GM19238 (cell line): Measurements from ENCODE around the gene TMEM38A.
A peak's percentile ranks its signal among the peaks of the same experiment; 100 is the strongest.

Experiments
- DNase-seq: peaks from one replicate; pipeline ENCODE4 v3.0.0; 2011; ENCODE audit warnings: low spot score; ENCODE audit not compliant: insufficient read length

TMEM38A gene, protein sequence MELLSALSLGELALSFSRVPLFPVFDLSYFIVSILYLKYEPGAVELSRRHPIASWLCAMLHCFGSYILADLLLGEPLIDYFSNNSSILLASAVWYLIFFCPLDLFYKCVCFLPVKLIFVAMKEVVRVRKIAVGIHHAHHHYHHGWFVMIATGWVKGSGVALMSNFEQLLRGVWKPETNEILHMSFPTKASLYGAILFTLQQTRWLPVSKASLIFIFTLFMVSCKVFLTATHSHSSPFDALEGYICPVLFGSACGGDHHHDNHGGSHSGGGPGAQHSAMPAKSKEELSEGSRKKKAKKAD

DNA sequence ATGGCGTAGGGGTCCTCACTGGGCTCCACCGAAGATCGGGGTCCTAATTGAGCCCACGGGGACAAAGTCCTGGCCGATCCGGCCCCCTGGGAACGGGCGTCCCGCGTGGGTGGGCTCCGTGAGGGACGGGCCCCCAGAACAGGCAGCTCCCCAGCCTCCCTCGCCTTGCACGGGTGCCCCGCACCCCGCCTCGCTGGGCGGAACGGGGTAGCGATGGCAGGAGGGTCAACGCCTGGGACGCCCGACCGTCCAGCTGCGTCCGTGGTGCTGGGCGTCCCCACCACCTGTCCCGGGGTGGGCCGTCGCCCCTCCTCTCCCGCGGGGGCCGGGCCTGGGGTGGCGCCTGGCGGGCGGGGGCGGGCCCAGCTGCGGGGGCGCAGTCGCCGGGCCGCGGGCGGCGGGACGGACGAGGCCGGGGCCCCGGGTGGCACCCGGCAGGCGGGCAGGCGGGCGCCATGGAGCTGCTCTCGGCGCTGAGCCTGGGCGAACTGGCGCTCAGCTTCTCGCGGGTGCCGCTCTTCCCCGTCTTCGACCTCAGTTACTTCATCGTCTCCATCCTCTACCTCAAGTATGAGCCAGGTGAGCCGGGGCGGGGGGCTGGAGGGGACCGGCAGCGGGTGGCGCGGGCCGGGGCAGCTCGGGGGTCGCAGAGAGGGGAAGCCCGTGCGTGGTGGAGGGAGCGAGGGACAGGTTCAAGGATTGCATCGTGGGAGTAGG, at the start of gene TMEM38A:
Gene TMEM38A (plus strand): TSS at position 377 of the 717 bp plus-strand sequence. CDS start 79 bp downstream, at position 456.
- DNase-seq, result peak; percentile 40

DNA sequence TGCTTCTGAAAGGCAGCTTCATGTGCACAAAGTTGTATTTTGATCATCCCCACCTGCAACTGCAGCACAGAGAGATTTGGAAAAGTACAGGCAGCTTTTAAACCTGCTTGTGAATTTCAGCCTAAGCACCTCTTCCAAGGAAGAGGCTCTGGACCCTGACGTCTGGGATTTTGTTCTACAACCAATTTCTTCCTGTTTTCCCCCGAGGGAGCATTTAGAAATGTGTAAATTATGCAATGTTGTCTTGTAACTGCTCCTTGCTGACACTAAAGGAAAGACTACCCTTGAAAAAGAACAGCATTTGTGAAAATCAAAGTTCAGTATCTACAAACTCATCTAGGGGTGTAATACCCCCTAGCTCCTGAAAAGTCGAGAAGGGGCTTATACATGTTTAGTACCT, 48.3 kb upstream of the TMEM38A start:
- no peak for DNase-seq

DNA sequence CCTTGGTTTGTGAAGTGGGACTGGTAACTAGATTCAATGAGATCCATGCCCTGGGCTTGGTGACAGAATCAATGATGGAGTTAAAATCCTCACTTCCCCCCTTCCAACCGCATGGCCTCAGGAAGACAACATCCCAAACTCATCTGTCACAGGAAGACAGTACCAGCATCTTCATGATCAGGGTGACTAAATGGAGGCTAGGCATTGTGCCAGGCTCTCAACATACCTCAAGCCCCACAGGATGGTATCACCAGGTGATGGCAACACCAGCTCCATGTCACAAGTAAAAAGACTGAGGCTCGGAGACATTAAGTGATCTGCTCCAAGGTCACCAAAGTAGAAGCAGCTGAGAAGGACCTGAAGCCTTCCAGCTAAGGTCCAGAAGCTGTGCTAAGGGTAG, 47.1 kb upstream of the TMEM38A start:
- DNase-seq, result no peak

DNA sequence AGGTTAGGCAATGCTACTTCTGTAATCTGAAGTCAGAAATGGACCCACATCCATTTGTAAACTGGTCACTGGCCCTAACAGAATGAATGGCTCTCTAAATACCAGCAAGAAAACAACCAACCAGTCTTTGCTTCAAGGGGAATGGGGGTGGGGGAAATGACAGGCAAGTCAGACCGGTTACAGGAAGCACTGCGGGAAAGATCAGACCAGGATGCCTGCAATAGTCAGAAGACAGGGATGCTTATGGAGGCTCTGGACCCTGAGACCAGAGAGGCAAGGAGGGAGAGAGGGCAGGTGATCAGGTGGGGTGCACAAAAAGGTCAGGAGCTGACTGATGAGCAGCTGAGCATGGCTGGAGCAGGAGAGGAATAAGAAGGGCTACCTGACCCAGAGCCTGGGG, 46.0 kb upstream of the TMEM38A start:
- no peak for DNase-seq

DNA sequence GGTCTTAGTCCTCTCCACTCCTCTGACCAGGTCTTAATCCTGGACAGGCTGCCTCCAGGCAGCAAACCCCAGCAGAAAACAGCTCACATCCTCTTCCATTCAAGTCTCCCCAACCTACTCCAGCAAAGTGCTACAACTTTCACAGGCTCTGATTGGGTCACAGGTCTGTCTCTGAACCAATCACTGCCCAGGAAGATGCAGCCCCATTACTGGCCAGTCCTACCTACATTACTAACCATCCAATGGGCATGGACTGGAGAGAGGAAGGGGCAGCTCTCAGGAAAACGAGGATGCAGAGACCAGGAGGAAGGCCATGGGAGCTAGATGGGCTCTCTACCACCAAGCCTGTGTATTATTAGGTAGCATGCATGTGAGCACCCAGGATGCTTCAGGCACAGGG, 45.1 kb upstream of the TMEM38A start:
- DNase-seq, result no peak

DNA sequence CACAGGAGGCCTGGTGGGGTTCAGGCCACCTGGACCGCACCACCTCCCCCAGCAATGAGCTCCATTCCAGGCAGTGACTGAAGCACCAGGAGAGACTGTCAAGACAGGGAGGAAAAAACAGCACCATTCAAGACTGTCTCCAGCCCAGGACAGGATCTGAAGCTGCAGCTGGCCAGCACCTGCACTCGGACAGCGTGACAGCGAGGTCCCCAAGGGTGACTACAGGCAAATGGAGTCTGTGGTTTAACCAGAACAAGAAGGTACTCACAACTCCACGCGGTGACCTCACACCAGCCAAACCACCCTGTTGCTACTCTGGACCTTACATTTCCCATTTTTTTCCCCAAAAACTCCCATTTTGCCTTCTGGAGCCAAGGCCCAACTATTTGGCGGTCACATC, 42.7 kb upstream of the TMEM38A start:
- no peak for DNase-seq

DNA sequence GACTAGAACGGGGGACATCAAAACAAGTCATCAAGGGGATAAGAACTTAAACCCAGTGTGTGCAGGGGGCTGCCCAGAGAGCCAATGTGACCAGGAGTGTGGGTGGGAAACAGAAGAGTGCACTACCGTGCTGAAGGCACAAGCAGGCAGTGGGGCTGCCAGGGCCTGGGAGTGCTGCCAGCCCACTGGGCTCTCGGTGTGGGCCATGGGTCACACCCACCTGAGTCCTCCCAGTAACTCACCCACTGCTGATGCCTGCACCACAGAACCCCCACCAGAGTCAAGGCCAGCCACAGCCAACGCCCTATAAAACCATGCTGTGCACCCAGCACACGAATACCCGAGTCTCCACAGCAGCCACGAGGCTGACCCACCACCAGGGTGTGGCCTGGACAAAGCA, 41.5 kb upstream of the TMEM38A start:
- DNase-seq, result no peak

DNA sequence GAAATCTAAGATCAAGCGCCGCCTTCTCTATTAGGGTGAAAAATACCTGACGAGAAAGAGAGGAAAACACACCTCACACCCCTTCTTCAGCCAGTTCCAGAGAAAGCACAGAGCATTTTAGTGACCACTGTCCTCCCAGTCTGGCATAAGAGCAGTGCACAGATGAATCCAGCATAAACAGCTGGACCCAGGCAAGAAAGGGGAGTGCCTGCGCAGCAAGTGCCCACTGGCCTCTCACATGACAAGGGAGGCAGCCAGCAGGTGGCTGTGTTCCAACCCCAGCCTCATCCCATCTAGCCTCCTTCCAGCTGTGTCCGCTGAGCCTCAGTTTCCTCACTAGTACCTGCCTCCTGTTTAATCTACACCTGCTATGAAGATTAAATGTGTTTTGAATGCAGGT, 40.9 kb upstream of the TMEM38A start:
- no peak for DNase-seq

DNA sequence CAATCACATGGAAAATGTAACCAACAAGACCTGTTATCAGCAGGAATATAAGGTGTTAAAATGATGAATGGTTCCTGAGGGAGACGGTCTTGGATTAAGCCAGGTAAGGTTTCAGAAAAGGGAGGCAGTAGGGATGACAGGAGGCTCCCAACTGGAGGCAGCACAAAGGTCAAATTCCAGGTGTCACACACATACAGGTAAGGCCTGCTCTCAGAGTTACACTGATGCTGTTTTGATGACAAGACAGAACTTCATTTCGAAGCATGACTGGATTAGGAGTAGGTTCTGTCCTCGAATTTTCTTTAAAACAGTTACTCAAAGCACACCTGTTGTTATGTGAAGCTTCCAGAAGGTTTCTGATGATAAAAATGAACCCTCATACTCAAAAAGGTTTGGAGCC, 40.4 kb upstream of the TMEM38A start:
- DNase-seq, result no peak

DNA sequence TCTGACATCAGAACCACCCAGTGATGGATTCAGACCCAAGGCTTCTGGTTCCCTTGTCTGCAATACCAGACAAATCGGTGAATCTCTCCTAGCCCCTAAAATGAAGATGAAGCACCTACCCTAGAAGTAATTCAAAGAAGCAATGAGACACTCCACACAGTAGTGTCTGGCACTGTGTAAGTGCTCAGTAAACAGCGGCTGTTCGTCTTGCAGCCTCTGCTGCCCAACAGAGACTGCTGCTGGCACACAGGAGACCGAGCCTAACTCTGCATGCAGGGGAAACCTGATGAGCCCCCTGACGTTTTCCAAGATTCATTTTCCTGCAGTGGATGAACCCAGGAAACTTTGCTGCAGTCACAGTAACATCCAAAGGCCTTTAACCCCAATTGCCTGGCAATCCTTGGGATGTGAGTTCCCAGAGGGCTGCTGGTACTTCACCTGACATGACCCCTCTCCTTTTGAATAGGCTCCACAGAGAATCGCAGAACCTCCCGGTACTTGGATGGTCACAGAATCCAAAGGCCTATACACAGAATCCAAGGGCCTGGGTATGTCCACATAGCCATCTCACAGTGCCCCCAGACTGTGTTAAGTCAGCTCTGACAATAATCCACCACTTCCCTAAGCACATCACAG, 39.7 kb upstream of the TMEM38A start:
- no peak for DNase-seq

DNA sequence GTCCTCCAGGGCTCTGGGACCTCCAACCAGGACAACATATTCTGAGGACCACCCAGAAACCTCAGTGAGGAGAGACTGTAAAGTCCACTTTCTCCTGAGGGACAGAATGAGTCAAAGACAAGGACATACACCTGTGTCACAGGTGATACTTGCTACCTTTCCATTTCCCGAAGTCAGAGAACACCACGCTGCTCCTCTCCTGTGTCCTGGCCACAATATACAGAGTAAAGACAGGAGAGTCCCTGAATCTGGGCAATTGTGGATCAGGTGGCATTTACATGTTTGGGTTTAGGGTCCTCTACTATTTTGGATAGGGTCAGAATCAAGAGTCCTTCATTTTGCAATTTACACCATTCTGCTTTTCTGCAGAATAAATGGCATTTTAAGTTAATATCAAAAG, 37.9 kb upstream of the TMEM38A start:
- DNase-seq, result no peak

DNA sequence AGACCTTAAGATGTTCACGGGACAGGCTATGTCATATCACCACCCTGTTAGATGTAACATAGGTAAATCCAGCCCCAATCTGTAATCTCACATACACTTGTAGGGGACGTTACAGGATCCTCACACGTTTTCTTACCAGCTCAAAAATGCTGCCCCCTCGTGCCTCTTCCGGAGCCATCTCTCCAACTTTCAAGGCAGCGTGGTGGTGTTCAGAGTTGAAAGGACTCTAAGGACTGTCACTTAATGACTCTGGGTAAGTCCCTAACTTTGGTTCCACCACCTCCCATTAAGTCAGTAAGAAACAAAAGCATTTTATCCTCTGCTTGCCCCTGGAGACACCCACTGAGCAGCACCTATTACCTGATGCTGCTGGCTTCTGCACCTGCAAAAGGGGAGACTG, 37.4 kb upstream of the TMEM38A start:
- DNase-seq, result no peak

DNA sequence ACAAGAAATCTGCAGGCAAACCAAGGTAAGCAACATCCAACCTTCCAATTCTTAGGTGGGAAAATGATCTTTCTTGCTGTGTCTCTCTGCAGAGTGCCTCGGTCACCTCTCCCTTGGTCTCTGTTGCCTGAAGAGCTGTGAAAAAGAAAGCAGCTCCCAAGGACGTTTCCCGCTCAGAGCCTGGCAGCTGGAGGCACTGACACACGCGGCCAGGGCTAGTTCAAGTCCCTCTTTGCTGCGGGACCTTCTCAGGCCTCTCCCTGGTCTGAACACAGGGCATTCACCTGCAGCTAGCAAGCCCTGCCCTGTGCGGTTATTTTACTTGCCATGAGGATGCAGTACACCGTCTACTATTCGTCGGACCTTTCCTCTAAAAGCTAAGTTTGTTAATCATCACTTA, 36.7 kb upstream of the TMEM38A start:
- no peak for DNase-seq

DNA sequence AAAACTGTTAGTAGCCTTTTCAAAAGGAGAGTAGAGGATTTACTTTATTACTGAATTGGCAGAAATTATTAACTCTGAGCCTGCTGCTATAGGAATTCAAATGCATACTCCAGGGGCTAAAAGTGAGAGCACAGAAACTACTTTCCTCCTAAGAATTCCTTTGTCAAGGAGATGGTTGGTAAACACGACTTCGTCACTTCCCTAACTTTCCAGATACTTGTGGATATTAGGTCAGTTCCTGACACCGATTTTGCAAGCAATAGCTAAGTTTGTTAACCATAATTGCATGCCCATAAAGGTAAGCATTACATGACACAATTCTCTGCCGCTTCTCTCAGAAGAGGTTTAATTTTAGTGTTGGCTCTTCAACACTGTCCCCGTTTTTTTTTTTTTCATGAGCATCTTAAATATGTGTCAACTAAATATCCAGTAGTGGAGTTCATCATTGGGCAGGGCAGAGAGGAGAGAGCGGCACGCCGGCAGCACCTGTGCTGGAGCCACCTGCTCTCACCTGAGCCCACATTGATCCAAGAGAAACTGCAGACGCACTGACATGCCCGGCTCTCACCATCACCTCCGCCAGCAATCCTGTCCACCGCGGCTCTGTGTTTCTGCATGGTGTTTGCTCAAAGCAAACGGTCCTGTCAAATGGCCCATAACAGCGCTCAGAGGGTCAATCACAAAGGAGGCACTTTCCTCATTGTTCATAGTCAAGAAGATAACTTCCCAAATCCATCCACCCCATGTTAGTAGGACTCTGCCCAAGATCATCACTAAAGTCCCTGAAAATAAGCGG, 35.6 kb upstream of the TMEM38A start:
- no peak for DNase-seq

DNA sequence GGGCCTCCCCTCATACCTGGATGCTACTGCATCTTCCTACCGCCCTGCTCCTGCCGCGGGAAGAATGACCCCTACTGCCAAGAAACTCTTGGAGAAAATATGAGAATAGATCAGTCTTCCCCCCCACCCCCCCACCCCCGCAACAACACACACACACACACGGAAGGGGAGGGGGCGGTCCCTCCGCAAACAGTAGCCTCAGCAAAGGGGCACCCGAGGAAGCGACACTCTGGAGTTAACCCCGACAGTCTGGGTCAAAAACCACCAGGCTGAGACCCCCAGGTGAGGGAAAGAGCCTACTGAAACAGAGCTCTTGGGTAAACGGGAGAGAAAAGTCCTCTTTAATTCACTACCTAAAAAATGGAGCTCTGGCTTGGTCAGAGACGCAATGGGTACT, 34.1 kb upstream of the TMEM38A start:
- DNase-seq, result no peak

DNA sequence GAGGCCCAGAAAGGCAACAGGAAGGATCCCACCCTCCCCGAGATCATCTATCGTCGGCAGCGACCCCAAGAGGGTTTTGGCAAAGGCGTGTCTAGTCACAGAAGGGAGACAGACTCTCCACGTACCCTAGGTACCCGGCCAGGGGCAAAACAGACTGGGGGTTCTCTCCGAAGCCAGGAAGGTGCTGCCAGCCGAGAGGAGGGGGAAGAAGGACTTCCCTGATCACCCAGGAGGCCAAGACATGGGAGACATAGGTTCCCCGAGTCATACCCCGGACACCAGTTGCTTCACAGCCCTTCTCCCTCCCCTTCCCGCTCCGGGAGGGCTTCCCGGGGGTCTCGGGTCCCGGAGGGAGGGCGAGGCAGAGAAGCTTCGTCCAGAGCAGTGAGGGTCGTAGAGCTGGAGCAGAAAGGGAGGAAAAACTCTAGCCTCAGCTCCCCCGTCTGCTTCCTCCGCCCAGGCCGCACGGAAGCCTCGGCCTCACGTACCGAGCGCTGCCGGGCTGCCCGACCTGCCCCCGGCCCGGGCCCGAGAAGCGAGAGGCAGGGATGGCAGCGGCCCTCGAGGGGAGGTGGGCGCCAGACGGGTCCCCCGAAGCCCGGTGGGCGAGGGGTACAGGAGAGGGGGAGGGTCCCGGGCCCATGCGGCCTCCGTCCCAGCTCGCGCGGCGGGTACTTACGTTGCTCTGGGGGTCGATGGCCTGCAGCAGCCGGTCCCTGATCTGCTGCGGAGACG, 33.6 kb upstream of the TMEM38A start:
- no peak for DNase-seq

DNA sequence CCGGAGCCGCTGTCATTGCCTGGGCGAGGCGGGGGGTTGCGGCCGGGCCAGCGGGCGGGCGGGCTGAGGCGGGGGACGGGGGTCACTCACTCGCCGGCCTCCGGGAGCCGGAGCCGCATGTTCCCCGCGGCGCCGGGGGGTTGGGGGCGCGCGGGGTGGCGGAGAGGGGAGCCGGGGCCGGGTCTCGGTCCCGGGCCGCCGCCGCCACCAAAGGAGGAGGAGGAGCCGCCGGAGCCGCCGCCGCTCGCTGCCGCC, 33.1 kb upstream of the TMEM38A start:
- DNase-seq, result no peak

DNA sequence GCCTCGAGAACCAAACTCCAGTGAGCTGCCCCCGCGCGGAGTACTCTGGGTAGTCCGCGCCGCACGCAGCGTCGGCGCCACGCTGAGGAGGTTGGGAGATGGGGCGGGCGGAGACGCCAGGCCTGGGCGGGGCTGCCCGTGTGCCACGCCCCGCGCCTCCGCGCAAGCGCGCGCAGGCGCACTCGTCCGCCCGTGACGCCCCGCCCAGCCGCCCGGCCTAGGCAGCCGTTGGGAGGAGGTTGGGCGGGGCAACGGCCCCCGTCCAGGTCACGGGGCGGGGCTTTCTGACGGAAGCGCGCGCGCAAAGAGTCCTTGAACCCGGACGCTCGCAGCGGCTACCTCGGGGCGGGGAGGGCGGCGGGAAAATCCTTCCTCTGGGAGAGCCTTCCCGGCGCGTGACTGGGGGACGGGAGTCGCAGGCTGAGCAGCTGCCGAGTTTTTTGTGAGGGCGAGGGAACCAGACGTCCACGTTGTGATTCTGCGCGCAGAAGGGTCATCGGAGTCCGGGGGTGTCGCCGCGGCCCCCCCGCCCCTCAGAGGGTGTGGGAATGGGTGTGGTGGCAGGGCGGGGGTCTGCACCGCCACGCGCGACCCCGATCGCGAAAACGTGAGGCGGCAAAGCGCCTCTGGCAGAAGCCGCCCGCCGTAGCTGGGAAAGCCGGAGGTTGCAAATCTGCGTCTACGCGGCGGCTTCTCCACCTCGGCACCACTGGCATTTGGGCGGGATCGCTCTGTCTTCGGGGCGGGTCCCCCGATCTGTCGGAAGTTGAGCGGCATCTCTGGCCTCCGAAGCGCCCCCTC, 32.6 kb upstream of the TMEM38A start, which contains the start of gene MED26:
Gene MED26 (minus strand): TSS at position 22 of the 801 bp plus-strand sequence. CDS start 261 bp downstream, outside the sequence.
- DNase-seq, result peak; percentile 92

DNA sequence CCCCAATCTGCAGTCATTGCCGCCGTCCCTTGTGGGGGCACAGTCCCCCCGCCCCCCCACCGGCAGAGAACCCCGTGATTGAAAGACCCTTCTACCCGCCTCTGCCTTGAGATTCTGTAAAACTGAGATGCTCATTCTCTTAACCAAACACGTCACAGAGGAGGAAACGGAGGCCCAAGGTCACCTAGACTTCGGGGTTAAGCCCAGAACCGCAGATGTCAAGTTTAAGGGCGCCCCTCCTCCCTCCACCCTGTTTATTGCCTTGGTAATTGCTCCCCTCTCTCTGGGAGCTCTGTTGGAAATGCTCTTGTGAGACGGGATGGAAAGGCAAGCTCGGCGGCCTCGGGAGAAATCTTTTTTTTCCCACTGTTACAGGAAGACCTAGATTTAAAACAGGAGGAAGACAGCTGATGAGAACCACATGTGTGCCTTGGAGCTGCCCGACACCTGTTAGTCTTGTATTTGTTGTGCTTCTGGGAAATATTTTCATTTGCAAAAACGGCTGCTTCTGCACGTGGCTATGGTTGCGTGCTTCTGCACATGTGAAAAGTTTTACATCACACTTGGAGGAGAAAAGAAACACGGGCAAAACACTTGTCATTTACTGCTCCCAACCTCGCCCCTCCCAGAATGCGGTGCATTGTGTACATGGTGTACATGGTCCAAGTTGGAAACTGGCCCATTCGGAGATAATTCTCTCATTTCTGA, 31.8 kb upstream of the TMEM38A start:
- no peak for DNase-seq

DNA sequence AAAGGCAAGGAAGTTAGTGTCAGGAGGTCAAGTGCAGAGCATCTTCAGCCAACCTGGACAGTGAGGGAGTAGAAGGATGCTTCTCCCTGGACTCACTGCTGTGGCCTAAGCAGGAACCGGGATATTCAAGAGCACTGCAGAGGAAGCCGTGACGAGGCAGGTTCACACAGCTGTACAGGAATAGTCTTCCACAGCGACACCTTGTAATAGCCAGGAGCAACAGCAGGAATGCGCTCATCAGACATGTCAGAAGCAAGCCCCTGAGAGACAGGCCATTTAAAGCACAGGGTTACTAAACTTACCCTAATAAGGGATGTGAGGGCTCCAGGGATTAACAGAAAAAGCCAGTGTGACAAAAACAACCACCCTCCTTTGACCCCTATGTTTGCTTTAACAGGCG, 29.5 kb upstream of the TMEM38A start:
- no peak for DNase-seq
